Stimulated activated CD8-positive, alpha-beta memory T cell treated with anti-CD3 and anti-CD28 coated beads, Interleukin-15, amount 100 ng/mL, for 48 hours (primary cell): ENCODE data around the gene SLC45A3.
A peak's percentile ranks its signal among the peaks of the same experiment; 100 is the strongest.
"Not testable (repeated sequence)": the region's sequence is repeated elsewhere in the genome, so short reads cannot be mapped to it uniquely, and the experiment has no call there.

Experiments
- DNase-seq, 2 donors: peaks; one replicate each; pipeline ENCODE4 v3.0.0-alpha.2; 2020; ENCODE audit warnings: low read depth in 2 of 2

Gene SLC45A3

GRCh38 chr1:205680073-205680851 is at the start of gene SLC45A3:
SLC45A3 (minus strand) TSS chr1:205680509; CDS start chr1:205664656, 15,853 bp downstream.
- peak in 1 of 2 donors; percentile 7 for DNase-seq

GRCh38 chr1:205726619-205727125 is 46.4 kb upstream of the SLC45A3 start:
- no peak for DNase-seq

- no peak for DNase-seq
Observed at GRCh38 chr1:205725514-205725913, 45.2 kb upstream of the SLC45A3 start.

- not testable (repeated sequence) for DNase-seq
Observed at GRCh38 chr1:205720740-205721139, 40.4 kb upstream of the SLC45A3 start.

GRCh38 chr1:205719762-205720161 is 39.5 kb upstream of the SLC45A3 start:
- DNase-seq = no peak

GRCh38 chr1:205719015-205719414 is 38.7 kb upstream of the SLC45A3 start:
- no peak for DNase-seq

- DNase-seq = no peak
Observed at GRCh38 chr1:205716371-205717132, 36.2 kb upstream of the SLC45A3 start.

GRCh38 chr1:205715628-205716027 is 35.3 kb upstream of the SLC45A3 start:
- no peak for DNase-seq

- no peak for DNase-seq
Observed at GRCh38 chr1:205714906-205715246, 34.6 kb upstream of the SLC45A3 start.

- no peak for DNase-seq
Observed at GRCh38 chr1:205714190-205714905, 34.0 kb upstream of the SLC45A3 start.

- peak; percentile 3 to 25 for DNase-seq
Observed at GRCh38 chr1:205711105-205712048, 31.1 kb upstream of the SLC45A3 start.

GRCh38 chr1:205710201-205711062 is 30.1 kb upstream of the SLC45A3 start:
- no peak for DNase-seq

- DNase-seq = no peak
Observed at GRCh38 chr1:205709640-205710039, 29.3 kb upstream of the SLC45A3 start.

- DNase-seq = no peak
Observed at GRCh38 chr1:205709059-205709398, 28.7 kb upstream of the SLC45A3 start.

GRCh38 chr1:205706601-205707502 is 26.5 kb upstream of the SLC45A3 start:
- no peak for DNase-seq

GRCh38 chr1:205704903-205705302 is 24.6 kb upstream of the SLC45A3 start:
- no peak for DNase-seq

GRCh38 chr1:205703072-205703471 is 22.8 kb upstream of the SLC45A3 start:
- DNase-seq = no peak

GRCh38 chr1:205701891-205702290 is 21.6 kb upstream of the SLC45A3 start:
- DNase-seq = no peak

GRCh38 chr1:205701420-205701819 is 21.1 kb upstream of the SLC45A3 start:
- no peak for DNase-seq
